HEK293T (cell line): Measurements from ENCODE around the gene AGBL5.
"Not testable (repeated sequence)": the region's sequence is repeated elsewhere in the genome, so short reads cannot be mapped to it uniquely, and the experiment has no call there.

Experiments
- CTCF ChIA-PET: fragments of 350-600 bp; formaldehyde crosslinking; extraction: SDS; loops from one replicate; lab custom pipeline; 2021; ENCODE audit warnings: antibody characterized with exemption, inconsistent platforms; lab: Yijun Ruan, JAX
- POLR2A ChIA-PET: fragments of 350-600 bp; formaldehyde crosslinking; extraction: SDS; loops from one replicate; lab custom pipeline; 2020; ENCODE audit warnings: antibody characterized with exemption, inconsistent platforms; lab: Yijun Ruan, JAX
- DNase-seq: peaks from one replicate; pipeline ENCODE4 v3.0.0; 2012; ENCODE audit warnings: mixed read lengths; ENCODE audit errors: extremely low spot score
- ARNT ChIP-seq: fragments of 450-650 bp; IDR thresholded peaks from 2 replicates; pipeline ENCODE4 v1.6.1; 2017; ENCODE audit warnings: mild to moderate bottlenecking
- BHLHE40 ChIP-seq: fragments of 450-650 bp; IDR thresholded peaks from 2 replicates; pipeline ENCODE4 v1.6.1; 2016; ENCODE audit warnings: mild to moderate bottlenecking, moderate library complexity, borderline replicate concordance
- CTBP1 ChIP-seq: fragments of 450-650 bp; IDR thresholded peaks from 2 replicates; pipeline ENCODE4 v1.6.1; 2016; ENCODE audit warnings: borderline replicate concordance
- ELF4 ChIP-seq: fragments of 450-650 bp; IDR thresholded peaks from 2 replicates; pipeline ENCODE4 v1.6.1; 2017; ENCODE audit warnings: antibody characterized with exemption
- FOXA1 ChIP-seq: fragments of 450-650 bp; IDR thresholded peaks from 2 replicates; pipeline ENCODE4 v1.6.1; 2016; ENCODE audit warnings: mild to moderate bottlenecking
- FOXK2 ChIP-seq: fragments of 450-650 bp; IDR thresholded peaks from 2 replicates; pipeline ENCODE4 v1.6.1; 2016; ENCODE audit warnings: mild to moderate bottlenecking
- FOXM1 ChIP-seq: fragments of 450-650 bp; IDR thresholded peaks from 2 replicates; pipeline ENCODE4 v1.6.1; 2017; ENCODE audit warnings: mild to moderate bottlenecking, borderline replicate concordance
- HDGF ChIP-seq: fragments of 450-650 bp; IDR thresholded peaks from 2 replicates; pipeline ENCODE4 v1.6.1; 2017; ENCODE audit warnings: antibody characterized with exemption, borderline replicate concordance
- L3MBTL2 ChIP-seq: fragments of 450-650 bp; conservative IDR thresholded peaks from 2 replicates; pipeline ENCODE4 v1.6.1; 2016; ENCODE audit warnings: mild to moderate bottlenecking
- LEF1 ChIP-seq: fragments of 450-650 bp; IDR thresholded peaks from 2 replicates; pipeline ENCODE4 v1.6.1; 2017; ENCODE audit warnings: mild to moderate bottlenecking, borderline replicate concordance
- NFRKB ChIP-seq: fragments of 450-650 bp; IDR thresholded peaks from 2 replicates; pipeline ENCODE4 v1.6.1; 2016; ENCODE audit warnings: mild to moderate bottlenecking, moderate library complexity
- SP1 ChIP-seq: fragments of 450-650 bp; IDR thresholded peaks from 2 replicates; pipeline ENCODE4 v1.6.1; 2017
- SUZ12 ChIP-seq: fragments of 450-650 bp; IDR thresholded peaks from 2 replicates; pipeline ENCODE4 v1.6.1; 2016; ENCODE audit warnings: mild to moderate bottlenecking
- TARDBP ChIP-seq: fragments of 450-650 bp; IDR thresholded peaks from 2 replicates; pipeline ENCODE4 v1.6.1; 2016
- ZNF384 ChIP-seq: fragments of 450-650 bp; IDR thresholded peaks from 2 replicates; pipeline ENCODE4 v1.6.1; 2016
- TF ChIP-seq, protein P1 (sequence below): fragments of 450-650 bp; IDR thresholded peaks from 2 replicates; pipeline ENCODE4 v1.6.1; 2016

Gene AGBL5

DNA sequence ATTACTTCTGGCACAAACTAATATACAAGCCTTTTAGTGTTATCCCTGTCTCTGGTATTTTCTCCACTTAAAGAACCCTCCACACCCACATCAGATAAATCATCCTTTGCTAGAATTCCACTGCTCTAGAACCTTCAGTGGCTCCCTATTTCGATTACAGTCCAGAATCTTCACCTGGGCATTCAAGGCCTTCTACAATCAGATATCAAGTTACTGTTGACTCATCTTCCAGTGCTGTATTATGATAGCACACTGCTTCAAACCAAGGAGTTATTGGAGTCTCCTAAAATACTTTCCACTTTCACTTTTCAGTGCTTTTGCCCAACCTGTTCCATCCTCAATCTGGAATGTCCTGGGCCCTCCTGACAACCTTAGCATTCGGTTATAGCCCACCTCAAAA lies 64.1 kb downstream of the AGBL5 start:
- ChIA-PET POLR2A (interaction anchor here (2.6 kb wide), 1 partner anchor 8 kb away, joined by 9 read pairs; the partner anchor contains the start of gene ABHD1), CTCF (interaction anchor here (0.7 kb wide), 1 partner anchor 207 kb away, joined by 3 read pairs; the partner anchor contains the start of gene MPV17)
- TF ChIP-seq TARDBP = no peak
- no peak for TF ChIP-seq ARNT
- no peak for TF ChIP-seq SUZ12
- no peak for TF ChIP-seq HDGF
- TF ChIP-seq FOXK2 = no peak
- TF ChIP-seq BHLHE40 = no peak
- no peak for TF ChIP-seq L3MBTL2
- no peak for TF ChIP-seq NFRKB
- no peak for TF ChIP-seq CTBP1
- no peak for TF ChIP-seq ZNF384
- TF ChIP-seq, protein P1, sequence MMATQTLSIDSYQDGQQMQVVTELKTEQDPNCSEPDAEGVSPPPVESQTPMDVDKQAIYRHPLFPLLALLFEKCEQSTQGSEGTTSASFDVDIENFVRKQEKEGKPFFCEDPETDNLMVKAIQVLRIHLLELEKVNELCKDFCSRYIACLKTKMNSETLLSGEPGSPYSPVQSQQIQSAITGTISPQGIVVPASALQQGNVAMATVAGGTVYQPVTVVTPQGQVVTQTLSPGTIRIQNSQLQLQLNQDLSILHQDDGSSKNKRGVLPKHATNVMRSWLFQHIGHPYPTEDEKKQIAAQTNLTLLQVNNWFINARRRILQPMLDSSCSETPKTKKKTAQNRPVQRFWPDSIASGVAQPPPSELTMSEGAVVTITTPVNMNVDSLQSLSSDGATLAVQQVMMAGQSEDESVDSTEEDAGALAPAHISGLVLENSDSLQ = no peak
- DNase-seq = no peak

DNA sequence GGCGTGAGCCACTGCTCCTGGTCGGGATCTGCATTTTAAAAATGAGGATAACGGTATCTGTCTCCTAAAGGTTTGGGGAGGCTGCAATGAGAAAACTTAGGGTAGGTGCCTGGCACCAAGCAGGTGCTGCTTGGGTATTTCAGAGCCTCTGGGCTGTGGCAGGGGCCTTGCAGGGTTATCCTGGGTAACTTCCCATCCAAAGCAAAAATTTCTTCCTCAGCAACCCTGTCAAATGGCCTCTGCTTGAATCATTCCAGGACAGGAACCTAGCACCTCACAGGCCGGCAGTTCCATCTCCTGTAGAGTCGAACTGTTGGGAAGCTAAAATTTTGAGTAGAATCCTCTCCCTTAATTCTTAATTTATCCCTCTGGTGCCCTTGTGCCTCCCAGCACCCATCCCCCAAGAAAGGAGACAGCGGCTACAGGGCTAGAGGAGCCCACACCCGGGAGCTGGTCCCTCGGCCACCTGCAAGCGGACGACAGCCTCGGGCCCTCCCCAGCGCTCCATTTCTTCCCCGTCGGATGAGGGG lies 66.6 kb downstream of the AGBL5 start:
- ChIA-PET CTCF (interaction anchor here (0.6 kb wide), 1 partner anchor 12 kb away, joined by 3 read pairs; no protein-coding TSS in a partner anchor), POLR2A (no interaction called here)
- TF ChIP-seq FOXM1 (no peak), L3MBTL2 (no peak), FOXK2 (no peak)
- DNase-seq = no peak

GRCh38 chr2:27118525-27119329 lies 67.3 kb downstream of the AGBL5 start, which contains the start of gene CGREF1:
CGREF1 (minus strand) TSS chr2:27119128; CDS start chr2:27104366, 14,762 bp downstream.
- CTCF ChIA-PET = interaction anchor here (0.6 kb wide), 1 partner anchor 13 kb away, joined by 3 read pairs; no protein-coding TSS in a partner anchor
- POLR2A ChIA-PET = no interaction called here
- TF ChIP-seq TARDBP (no peak), FOXK2 (no peak), FOXM1 (no peak), ELF4 (no peak), SUZ12 (no peak), ZNF384 (no peak), LEF1 (no peak), CTBP1 (no peak), BHLHE40 (no peak), ARNT (no peak), NFRKB (no peak), HDGF (no peak), SP1 (no peak), L3MBTL2 (no peak), FOXA1 (no peak)
- TF ChIP-seq, protein P1 = no peak
- DNase-seq = no peak

DNA sequence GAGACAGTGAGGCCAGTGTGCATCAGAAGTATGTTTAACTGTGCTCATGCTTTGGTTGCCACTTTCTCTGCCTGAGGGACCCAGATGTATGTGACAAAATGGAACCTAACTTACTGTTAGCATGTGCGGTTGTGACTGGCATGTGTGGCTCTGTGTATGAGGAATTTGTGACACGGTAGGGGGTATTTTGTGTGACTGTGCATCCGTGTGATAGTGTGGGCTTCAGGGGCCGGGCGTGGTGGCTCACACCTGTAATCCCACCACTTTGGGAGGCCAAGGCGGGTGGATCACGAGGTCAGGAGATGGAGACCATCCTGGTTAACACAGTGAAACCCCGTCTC lies 67.8 kb downstream of the AGBL5 start:
- POLR2A ChIA-PET, CTCF ChIA-PET, DNase-seq: not testable (repeated sequence)
